Heart right ventricle (tissue), 16 donors: ENCODE results near the gene NYAP1. TPM values are rescaled to one million over a fixed set of nuclear protein-coding genes. Genes with fewer than 3 reads are reported as not detected.
A peak's percentile ranks its signal among the peaks of the same experiment; 100 is the strongest.

Source experiments
- ATAC-seq, 8 donors: fragments of 200-7000 bp; cut with Tn5 transposase; one replicate each; pipeline ENCODE4 v1.9.1; 2020; ENCODE audit warnings: mild to moderate bottlenecking in 8 of 8, moderate library complexity in 8 of 8, moderate number of reproducible peaks in 1 of 8
- DNase-seq, 2 donors: peaks; one replicate each; pipeline ENCODE4 v3.0.0-alpha.2; 2020
- H3K27ac ChIP-seq, 10 donors: fragments of 200-600 bp; sonication (generic) in 2 of 10; one replicate each; pipeline versions ENCODE4 v1.5.0 to v1.8.0; 2020 to 2022; ENCODE audit warnings: mild to moderate bottlenecking in 3 of 10
- H3K27me3 ChIP-seq, 7 donors: fragments of 200-600 bp; one replicate each; pipeline ENCODE4 v1.8.0; 2021 to 2022; ENCODE audit warnings: mild to moderate bottlenecking in 2 of 7
- H3K36me3 ChIP-seq, 9 donors: fragments of 200-600 bp; sonication (generic) in 1 of 9; one replicate each; pipeline versions ENCODE4 v1.5.0 to v1.8.0; 2020 to 2022; ENCODE audit warnings: mild to moderate bottlenecking in 2 of 9
- H3K4me1 ChIP-seq, 9 donors: fragments of 200-600 bp; sonication (generic) in 1 of 9; one replicate each; pipeline versions ENCODE4 v1.5.0 to v1.8.0; 2020 to 2022; ENCODE audit warnings: mild to moderate bottlenecking in 4 of 9
- H3K4me3 ChIP-seq, 10 donors: fragments of 200-600 bp; sonication (generic) in 2 of 10; one replicate each; pipeline versions ENCODE4 v1.5.0 to v1.8.0; 2020 to 2022; ENCODE audit warnings: mild to moderate bottlenecking in 7 of 10, moderate library complexity in 2 of 10
- H3K9me3 ChIP-seq, 11 donors: fragments of 200-600 bp in 10 of 11; sonication (generic) in 2 of 11; one replicate each; pipeline versions ENCODE4 v1.5.0 to v1.8.0; 2013 to 2022; ENCODE audit warnings: mild to moderate bottlenecking in 2 of 11, control low read depth in 1 of 11, moderate library complexity in 1 of 11
- CTCF ChIP-seq, 9 donors: fragments of 200-600 bp; sonication (generic) in 2 of 9; IDR thresholded peaks; one replicate each; pipeline versions ENCODE4 v1.5.0 to v1.8.0; 2021 to 2022; ENCODE audit warnings: antibody characterized with exemption in 9 of 9, mild to moderate bottlenecking in 5 of 9, moderate library complexity in 1 of 9
- WGBS, 2 donors: extraction: QIAGEN DNeasy Blood & Tissue Kit; methylation state at CpG; one replicate each; pipeline ENCODE4 v1.1.7; 2013; ENCODE audit warnings: inconsistent platforms in 1 of 2; 5-methylcytosine and 5-hydroxymethylcytosine counted together
- intact Hi-C, 10 donors: fragments of 100-400 bp; cut with DNase I; formaldehyde crosslinking; loops; one replicate each; pipeline versions ENCODE4 v1.11.1 to v1.14.2; 2022
- polyA plus RNA-seq, 2 donors: library from polyadenylated mRNA; stranded (reverse); fragments of 200-250 nt; gene quantifications; one replicate each; pipeline ENCODE4 v1.2.3, GENCODE V29; 2013
- total RNA-seq, 10 donors: library from RNA; stranded (reverse); fragmentation: NEBNext Ultra II Directional in 3 of 10; extraction: Animal tissue kit (Norgen Biotek cat#: 25700) in 3 of 10; gene quantifications; one replicate each; pipeline versions ENCODE4 v1.2.1 to v1.2.4, GENCODE V29; 2021 to 2023
- donor health status: Arrhythmogenic right ventricular cardiomyopathy.
- donor health status: ischemic (EF 13 %, LVEDD 7.1; RV severe dilation, severe dysfunction).
- donor health status: healthy with polysubstance abuse.
- donor health status: DM: no; HTN: yes; CAD: no.
- donor health status: DM: no; HTN: no; CAD: no.
- donor health status: ischemic (EF 25% LVEDD 6.9; RV normal size, moderate dysfunction).
- donor health status: ischemic (EF 25% LVEDD 5.7; RV mildly dilated, moderate dysfunction).
- donor health status: healthy.
- donor health status: DM: yes; HTN: yes; CAD: no.
- donor health status: Ischemic cardiomyopathy.
- donor health status: ischemic (EF 35%, LVEDD 5.7; RV mildly dilated, moderate dysfunction).
- donor health status: nonischemic (EF 11% LVEDD 7.7; RV severe dilation, severe dysfunction).
- donor health status: DM: yes; HTN: yes; CAD: no.
- donor health status: PGD.
- donor health status: ischemic (EF 29% LVEDD 5.4; RV normal size, mild dysfunction).
- donor health status: nonischemic (EF 23%, LVEDD 6.1; RV moderate dilation, normal function).

Gene NYAP1
- total and polyA plus RNA-seq, 12 donors: 0.10 to 0.86 (median 0.35) TPM

DNA sequence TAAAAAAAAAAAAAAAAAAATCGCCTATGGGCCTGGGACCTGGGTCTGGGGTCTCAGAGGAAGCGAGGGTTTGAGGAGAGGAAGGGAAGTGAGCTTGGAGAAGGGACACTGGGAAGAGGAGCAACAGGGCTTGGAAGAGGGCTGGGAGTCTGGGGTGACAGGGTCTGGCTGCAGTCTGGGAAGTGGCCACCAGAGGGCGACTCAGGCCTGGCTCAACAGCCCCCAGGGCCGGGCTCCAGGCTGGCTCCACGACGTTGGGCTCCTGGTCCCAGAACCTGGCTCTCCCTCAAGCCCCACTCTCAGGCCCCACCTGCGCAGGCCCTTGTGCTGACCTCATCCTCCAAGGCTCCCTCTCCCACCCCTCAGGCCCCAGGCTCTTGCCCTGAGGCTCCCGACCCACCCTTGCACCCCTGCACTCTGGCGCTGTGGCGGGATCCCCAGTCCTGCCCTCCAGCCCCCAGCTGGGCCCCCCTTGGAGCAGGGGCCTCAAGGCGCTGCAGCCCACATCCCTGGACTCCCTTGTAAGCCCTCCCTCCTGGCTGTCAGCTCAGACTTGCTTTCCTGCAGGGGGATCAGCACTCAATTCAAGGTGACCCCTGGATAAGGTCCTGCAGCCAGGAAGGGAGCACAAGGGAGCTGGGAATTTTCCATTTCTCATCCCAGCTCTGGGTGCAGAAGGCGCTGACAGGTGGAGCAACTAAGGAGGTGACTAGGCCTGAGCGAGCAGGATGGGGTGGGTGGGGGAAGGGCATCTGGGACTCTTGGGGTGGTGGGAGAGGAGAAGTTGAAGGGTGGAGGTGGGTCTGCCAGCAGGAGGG is 14.3 kb upstream of the NYAP1 start:
- peaks cover 17 to 90% (median 55%) of the 10 kb centered on the region in 9 donors for H3K4me1 ChIP-seq
- peaks cover 0 to 84% (median 13%) of the 10 kb centered on the region in 9 donors for H3K36me3 ChIP-seq
- no peaks in the 10 kb centered on the region for H3K27me3 ChIP-seq
- H3K27ac ChIP-seq: peak overlapping the region in 8 of 10 donors; percentile 29 to 76 (median 66)
- ATAC-seq: peak; percentile 69 to 81 (median 75)
- H3K9me3 ChIP-seq: no peaks in the 10 kb centered on the region
- peak; percentile 90 to 95 (median 94) for TF ChIP-seq CTCF (IDR thresholded peaks at IDR 0.05)
- H3K4me3 ChIP-seq: no peak overlapping the region
- DNase-seq: peak; percentile 86 to 92
- intact Hi-C loops: loop anchor here (1.0 to 10.0 kb wide), 16 partner anchors 13 to 395 kb away; partner anchors contain the start of genes NYAP1 (in 7 of the 10), GIGYF1 (in 5 of the 10), EPO (in 2 of the 10) and GNB2 (in 1 of the 10)
- 24 to 26% methylated on average over 12 to 13 of the region's 13 CpGs for WGBS, 2 donors

DNA sequence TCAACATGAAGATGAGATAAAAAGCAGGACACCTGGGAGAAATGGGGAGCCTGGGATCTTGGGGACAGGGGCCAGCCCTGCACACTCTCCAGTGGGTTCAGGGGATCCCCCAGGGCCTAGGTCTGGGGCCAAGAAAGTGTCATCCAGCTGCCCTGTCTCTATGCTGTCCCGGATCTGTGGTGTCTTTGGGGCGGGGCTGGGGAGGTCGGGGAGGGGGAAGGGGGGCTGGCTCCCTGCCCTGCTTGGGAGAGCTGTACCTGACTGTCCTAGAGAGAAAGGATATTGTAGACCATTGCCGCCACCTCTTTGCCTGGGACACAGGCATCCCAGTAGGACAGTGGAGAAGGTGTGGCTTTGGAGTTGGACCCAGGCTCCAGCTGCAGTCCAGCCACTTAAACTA is 12.7 kb upstream of the NYAP1 start:
- peak overlapping the region in 5 of 10 donors; percentile 36 to 100 (median 75) for H3K27ac ChIP-seq
- peaks cover 0 to 90% (median 13%) of the 10 kb centered on the region in 9 donors for H3K36me3 ChIP-seq
- no peak for TF ChIP-seq CTCF (IDR thresholded peaks at IDR 0.05)
- no peaks in the 10 kb centered on the region for H3K27me3 ChIP-seq
- H3K4me1 ChIP-seq: peaks cover 11 to 94% (median 64%) of the 10 kb centered on the region in 9 donors
- WGBS, 2 donors: 16 to 34% methylated on average over 4 of the region's 4 CpGs
- intact Hi-C loops: loop anchor here in 5 of 10 donors (2.0 to 10.0 kb wide), 6 partner anchors 88 to 394 kb away; partner anchors contain the start of genes GIGYF1 (in 1 of the 5), GNB2 (in 1 of the 5), SLC12A9 (in 1 of the 5) and TRIP6 (in 1 of the 5)
- ATAC-seq: no peak
- DNase-seq: no peak
- no peaks in the 10 kb centered on the region for H3K9me3 ChIP-seq
- H3K4me3 ChIP-seq: no peak overlapping the region

GRCh38 chr7:100472121-100472851 is 11.4 kb upstream of the NYAP1 start:
- peak in 1 of 8 donors; percentile 0 for ATAC-seq
- TF ChIP-seq CTCF (IDR thresholded peaks at IDR 0.05): no peak
- peaks cover 14 to 94% (median 70%) of the 10 kb centered on the region in 9 donors for H3K4me1 ChIP-seq
- 32 to 42% methylated on average over 16 of the region's 16 CpGs for WGBS, 2 donors
- DNase-seq: no peak
- intact Hi-C loops: loop anchor here in 4 of 10 donors (5.0 to 10.0 kb wide), 5 partner anchors 203 to 393 kb away; partner anchors contain the start of genes GIGYF1 (in 1 of the 4), GNB2 (in 1 of the 4), SLC12A9 (in 1 of the 4) and TRIP6 (in 1 of the 4)
- peaks cover 0 to 93% (median 6%) of the 10 kb centered on the region in 9 donors for H3K36me3 ChIP-seq
- H3K27ac ChIP-seq: peak overlapping the region in 9 of 10 donors; percentile 63 to 100 (median 82)
- H3K9me3 ChIP-seq: no peaks in the 10 kb centered on the region
- H3K27me3 ChIP-seq: no peaks in the 10 kb centered on the region
- H3K4me3 ChIP-seq: peak overlapping the region in 4 of 10 donors; percentile 5 to 21 (median 9)
